Vagina (tissue), 2 donors: ENCODE measurements around the gene HECW1. TPM values are rescaled to one million over a fixed set of nuclear protein-coding genes. Genes with fewer than 3 reads are reported as not detected.

ENCODE experiments used
- DNase-seq, 2 donors: peaks; one replicate each; pipeline ENCODE4 v3.0.0-alpha.2; 2017; ENCODE audit errors: extremely low spot score in 2 of 2
- H3K27ac ChIP-seq: fragments of 200-600 bp; sonication (generic); one replicate; pipeline ENCODE4 v1.5.1; 2019
- H3K27me3 ChIP-seq: fragments of 200-600 bp; sonication (generic); one replicate; pipeline ENCODE4 v1.5.1; 2019
- H3K36me3 ChIP-seq, 2 donors: fragments of 200-600 bp; sonication (generic); one replicate each; pipeline ENCODE4 v1.5.1; 2017 to 2019
- H3K4me1 ChIP-seq: fragments of 200-600 bp; sonication (generic); one replicate; pipeline ENCODE4 v1.5.1; 2019
- H3K4me3 ChIP-seq, 2 donors: fragments of 200-600 bp; sonication (generic); 1 replicate in 1 of 2; 2 replicates in 1 of 2; pipeline ENCODE4 v1.5.1; 2016 to 2019
- H3K9me3 ChIP-seq: fragments of 200-600 bp; sonication (generic); one replicate; pipeline ENCODE4 v1.5.1; 2019
- POLR2A ChIP-seq, 2 donors: fragments of 450-650 bp; IDR thresholded peaks; one replicate each; pipeline ENCODE4 v1.6.1; 2017; ENCODE audit warnings: antibody characterized with exemption in 2 of 2, mild to moderate bottlenecking in 2 of 2, moderate library complexity in 2 of 2
- POLR2AphosphoS5 ChIP-seq, 2 donors: sonication (generic); formaldehyde crosslinking; IDR thresholded peaks; one replicate each; pipeline ENCODE4 v1.9.0; 2017; ENCODE audit warnings: antibody characterized with exemption in 2 of 2, mild to moderate bottlenecking in 2 of 2, low read depth in 1 of 2; ENCODE audit not compliant: insufficient read depth in 1 of 2
- intact Hi-C: fragments of 100-400 bp; cut with DNase I; formaldehyde crosslinking; loops from one replicate; pipeline ENCODE4 v1.15.1; 2023
- total RNA-seq: library from RNA; depleted of rRNA; stranded (reverse); fragments of >200 nt; gene quantifications from one replicate; pipeline ENCODE4 v1.2.3, GENCODE V29; 2016
- TF ChIP-seq, protein P1 (sequence below), 3 experiments: fragments of 450-650 bp in 2 of 3; fragments of 200-600 bp in 1 of 3; sonication (generic) in 1 of 3; IDR thresholded peaks; one replicate each; pipeline ENCODE4 v1.5.1; 2017 to 2019; ENCODE audit warnings: antibody characterized with exemption in 3 of 3, mild to moderate bottlenecking in 2 of 3, moderate library complexity in 2 of 3

The HECW1 gene
- total RNA-seq, 1 donor from 2014 or later, result 2.5 TPM

GRCh38 chr7:43229801-43230200 is 117.4 kb downstream of the HECW1 start:
- TF ChIP-seq POLR2AphosphoS5 (IDR thresholded peaks at IDR 0.05; ENCODE audit: insufficient read depth in 1 of 2, low read depth in 1 of 2) (no peak), POLR2A (IDR thresholded peaks at IDR 0.05) (no peak)
- TF ChIP-seq, protein P1, sequence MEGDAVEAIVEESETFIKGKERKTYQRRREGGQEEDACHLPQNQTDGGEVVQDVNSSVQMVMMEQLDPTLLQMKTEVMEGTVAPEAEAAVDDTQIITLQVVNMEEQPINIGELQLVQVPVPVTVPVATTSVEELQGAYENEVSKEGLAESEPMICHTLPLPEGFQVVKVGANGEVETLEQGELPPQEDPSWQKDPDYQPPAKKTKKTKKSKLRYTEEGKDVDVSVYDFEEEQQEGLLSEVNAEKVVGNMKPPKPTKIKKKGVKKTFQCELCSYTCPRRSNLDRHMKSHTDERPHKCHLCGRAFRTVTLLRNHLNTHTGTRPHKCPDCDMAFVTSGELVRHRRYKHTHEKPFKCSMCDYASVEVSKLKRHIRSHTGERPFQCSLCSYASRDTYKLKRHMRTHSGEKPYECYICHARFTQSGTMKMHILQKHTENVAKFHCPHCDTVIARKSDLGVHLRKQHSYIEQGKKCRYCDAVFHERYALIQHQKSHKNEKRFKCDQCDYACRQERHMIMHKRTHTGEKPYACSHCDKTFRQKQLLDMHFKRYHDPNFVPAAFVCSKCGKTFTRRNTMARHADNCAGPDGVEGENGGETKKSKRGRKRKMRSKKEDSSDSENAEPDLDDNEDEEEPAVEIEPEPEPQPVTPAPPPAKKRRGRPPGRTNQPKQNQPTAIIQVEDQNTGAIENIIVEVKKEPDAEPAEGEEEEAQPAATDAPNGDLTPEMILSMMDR (IDR thresholded peaks at IDR 0.05), result no peak
- H3K4me3 ChIP-seq, result no peak overlapping the region
- intact Hi-C loops, result no loop called here
- no peaks in the 10 kb centered on the region for H3K4me1 ChIP-seq
- DNase-seq, result no peak
- no peaks in the 10 kb centered on the region for H3K36me3 ChIP-seq
- no peaks in the 10 kb centered on the region for H3K9me3 ChIP-seq
- no peak overlapping the region for H3K27ac ChIP-seq
- no peaks in the 10 kb centered on the region for H3K27me3 ChIP-seq

DNA sequence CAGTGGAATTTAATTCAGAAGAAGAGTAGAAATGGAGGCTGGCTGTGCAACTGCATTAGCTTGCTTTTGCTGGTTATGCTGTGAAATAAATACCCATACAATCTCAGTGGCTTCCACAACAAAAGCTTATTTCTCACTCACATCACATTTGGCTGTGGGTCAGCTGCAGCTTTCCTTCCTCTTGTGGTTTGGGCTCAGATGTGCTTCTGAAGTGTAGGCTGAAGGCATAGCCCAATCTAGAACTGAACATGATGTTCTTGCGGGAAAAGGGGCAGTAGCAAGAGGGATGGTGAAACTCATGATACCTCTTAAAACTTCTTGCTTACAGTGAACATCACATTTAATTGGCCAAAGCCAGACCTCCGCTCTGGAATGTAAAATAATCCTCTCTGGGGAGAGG is 119.9 kb downstream of the HECW1 start:
- no peaks in the 10 kb centered on the region for H3K4me1 ChIP-seq
- no peak overlapping the region for H3K27ac ChIP-seq
- TF ChIP-seq POLR2AphosphoS5 (IDR thresholded peaks at IDR 0.05; ENCODE audit: insufficient read depth in 1 of 2, low read depth in 1 of 2), result no peak
- TF ChIP-seq, protein P1 (IDR thresholded peaks at IDR 0.05), result no peak
- TF ChIP-seq POLR2A (IDR thresholded peaks at IDR 0.05), result no peak
- no peaks in the 10 kb centered on the region for H3K9me3 ChIP-seq
- DNase-seq, result peak in 1 of 2 donors; percentile 42
- no peak overlapping the region for H3K4me3 ChIP-seq
- H3K36me3 ChIP-seq, result no peaks in the 10 kb centered on the region
- no peaks in the 10 kb centered on the region for H3K27me3 ChIP-seq
- intact Hi-C loops, result no loop called here

- no peaks in the 10 kb centered on the region for H3K36me3 ChIP-seq
- TF ChIP-seq POLR2AphosphoS5 (IDR thresholded peaks at IDR 0.05; ENCODE audit: insufficient read depth in 1 of 2, low read depth in 1 of 2) (no peak), POLR2A (IDR thresholded peaks at IDR 0.05) (no peak)
- TF ChIP-seq, protein P1 (IDR thresholded peaks at IDR 0.05), result no peak
- H3K27me3 ChIP-seq, result no peaks in the 10 kb centered on the region
- intact Hi-C loops, result no loop called here
- H3K27ac ChIP-seq, result no peak overlapping the region
- no peaks in the 10 kb centered on the region for H3K4me1 ChIP-seq
- H3K9me3 ChIP-seq, result no peaks in the 10 kb centered on the region
- peak in 1 of 2 donors; percentile 67 for DNase-seq
- H3K4me3 ChIP-seq, result no peak overlapping the region
Observed at GRCh38 chr7:43234073-43234472, 121.6 kb downstream of the HECW1 start.

DNA sequence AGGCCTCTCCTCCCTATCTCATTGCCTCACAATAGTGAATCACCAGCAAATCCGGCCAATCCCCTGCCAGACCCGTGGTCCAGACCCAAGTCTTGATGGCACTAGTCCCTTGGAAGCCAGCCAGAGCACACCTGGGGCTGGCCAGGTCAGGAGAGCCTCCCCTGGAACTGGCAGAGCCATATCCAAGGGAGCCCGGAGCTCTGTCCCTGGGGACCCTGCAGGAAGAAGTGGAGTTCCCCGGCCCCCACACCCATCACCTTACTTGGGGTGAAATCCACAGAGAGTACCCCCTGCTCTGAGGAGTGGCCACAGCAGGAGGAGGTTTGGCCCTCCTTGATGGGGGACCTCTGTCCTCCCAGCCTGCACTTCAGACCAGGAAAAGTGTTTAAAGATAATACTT is 122.5 kb downstream of the HECW1 start:
- no peaks in the 10 kb centered on the region for H3K9me3 ChIP-seq
- H3K36me3 ChIP-seq, result no peaks in the 10 kb centered on the region
- intact Hi-C loops, result no loop called here
- no peak overlapping the region for H3K27ac ChIP-seq
- TF ChIP-seq, protein P1 (IDR thresholded peaks at IDR 0.05), result no peak
- TF ChIP-seq POLR2A (IDR thresholded peaks at IDR 0.05) (no peak), POLR2AphosphoS5 (IDR thresholded peaks at IDR 0.05; ENCODE audit: insufficient read depth in 1 of 2, low read depth in 1 of 2) (no peak)
- H3K4me3 ChIP-seq, result no peak overlapping the region
- DNase-seq, result peak in 1 of 2 donors; percentile 83
- H3K4me1 ChIP-seq, result no peaks in the 10 kb centered on the region
- H3K27me3 ChIP-seq, result no peaks in the 10 kb centered on the region

- no peak for DNase-seq
- intact Hi-C loops, result no loop called here
- no peak overlapping the region for H3K4me3 ChIP-seq
- no peaks in the 10 kb centered on the region for H3K36me3 ChIP-seq
- no peaks in the 10 kb centered on the region for H3K9me3 ChIP-seq
- H3K27ac ChIP-seq, result no peak overlapping the region
- TF ChIP-seq, protein P1 (IDR thresholded peaks at IDR 0.05), result no peak
- TF ChIP-seq POLR2A (IDR thresholded peaks at IDR 0.05), result no peak
- no peak for TF ChIP-seq POLR2AphosphoS5 (IDR thresholded peaks at IDR 0.05; ENCODE audit: insufficient read depth in 1 of 2, low read depth in 1 of 2)
- H3K4me1 ChIP-seq, result no peaks in the 10 kb centered on the region
- no peaks in the 10 kb centered on the region for H3K27me3 ChIP-seq
Observed at GRCh38 chr7:43240565-43240964, 128.1 kb downstream of the HECW1 start.
